HL-60 (cell line): Measurements from ENCODE around the gene ADAM22.

ENCODE experiments used
- DNase-seq, 2 experiments: peaks; one replicate each; pipeline ENCODE4 v3.0.0-alpha.2; 2010 to 2020; ENCODE audit warnings: low read depth in 1 of 2, low spot score in 1 of 2
- H3K27ac ChIP-seq: fragments of 250-450 bp; sonication (Bioruptor Pico); replicated peaks from 2 replicates; pipeline ENCODE4 v1.5.1; 2020; ENCODE audit warnings: mild to moderate bottlenecking, moderate library complexity
- H3K27me3 ChIP-seq: fragments of 250-450 bp; sonication (Bioruptor Pico); 2 replicates; pipeline ENCODE4 v1.5.1; 2021; ENCODE audit warnings: mild to moderate bottlenecking, moderate library complexity; ENCODE audit not compliant: insufficient read depth, poor library complexity, severe bottlenecking
- H3K4me3 ChIP-seq: replicated peaks from 2 replicates; pipeline ENCODE4 v1.5.1; 2011; ENCODE audit warnings: mild to moderate bottlenecking, control low read depth, low read length; ENCODE audit not compliant: insufficient read depth
- CTCF ChIP-seq: IDR thresholded peaks from one replicate; pipeline ENCODE4 v1.5.1; 2011; ENCODE audit warnings: low read length, control low read depth, inconsistent platforms; ENCODE audit not compliant: insufficient read depth
- GABPA ChIP-seq: IDR thresholded peaks from 2 replicates; pipeline ENCODE4 v1.6.1; 2012; ENCODE audit warnings: low read depth
- POLR2AphosphoS5 ChIP-seq: IDR thresholded peaks from 2 replicates; pipeline ENCODE4 v1.6.1; 2012; ENCODE audit warnings: low read depth
- REST ChIP-seq: IDR thresholded peaks from 2 replicates; pipeline ENCODE4 v1.6.1; 2012; ENCODE audit warnings: low read depth; ENCODE audit not compliant: insufficient replicate concordance
- SPI1 ChIP-seq: IDR thresholded peaks from 2 replicates; pipeline ENCODE4 v1.6.1; 2012; ENCODE audit warnings: low read depth, mild to moderate bottlenecking, borderline replicate concordance

The ADAM22 gene

GRCh38 chr7:88217675-88218428 is 283.8 kb downstream of the ADAM22 start:
- no peak for DNase-seq
- Histone ChIP-seq H3K4me3 (0 out of 2 replicates have a peak overlapping the region, but pooled peaks have one; percentile 93), H3K27ac (peak overlapping the region; percentile 86; the same call in 1 of the 2 replicates), H3K27me3 (no peaks in the 10 kb centered on the region)
- no peak for TF ChIP-seq GABPA
- TF ChIP-seq SPI1: no peak; the same call in 1 of the 2 replicates
- no peak for TF ChIP-seq REST
- TF ChIP-seq CTCF: no peak
- TF ChIP-seq POLR2AphosphoS5: no peak

GRCh38 chr7:88218429-88218745 is 284.3 kb downstream of the ADAM22 start:
- peak overlapping the region; percentile 86 for H3K27ac ChIP-seq
- H3K27me3 ChIP-seq: no peaks in the 10 kb centered on the region
- DNase-seq: no peak
- peak overlapping the region; percentile 93 for H3K4me3 ChIP-seq
- TF ChIP-seq REST: no peak
- TF ChIP-seq POLR2AphosphoS5: no peak
- no peak for TF ChIP-seq CTCF
- no peak for TF ChIP-seq SPI1
- no peak for TF ChIP-seq GABPA

GRCh38 chr7:88218836-88219605 is 285.0 kb downstream of the ADAM22 start:
- Histone ChIP-seq H3K4me3 (peak overlapping the region; percentile 93), H3K27me3 (no peaks in the 10 kb centered on the region), H3K27ac (peak overlapping the region; percentile 86)
- DNase-seq: peak in 1 of 2 experiments; percentile 60
- TF ChIP-seq GABPA: no peak
- no peak for TF ChIP-seq SPI1
- no peak for TF ChIP-seq CTCF
- TF ChIP-seq REST: no peak
- TF ChIP-seq POLR2AphosphoS5: no peak
